Parathyroid adenoma (tissue), 2 donors: ENCODE measurements around the gene GSTM1.

ENCODE experiments used
- H2AFZ ChIP-seq: fragments of 300-600 bp; sonication (generic); one replicate; pipeline ENCODE4 v1.7.0; 2017; ENCODE audit warnings: antibody characterized with exemption, mild to moderate bottlenecking
- H3K27ac ChIP-seq: fragments of 300-600 bp; sonication (generic); one replicate; pipeline ENCODE4 v1.7.0; 2017
- H3K27me3 ChIP-seq: fragments of 300-600 bp; sonication (generic); one replicate; pipeline ENCODE4 v1.7.0; 2017; ENCODE audit warnings: low read length; ENCODE audit not compliant: control insufficient read depth, insufficient read depth
- H3K36me3 ChIP-seq: fragments of 300-600 bp; sonication (generic); one replicate; pipeline ENCODE4 v1.7.0; 2017; ENCODE audit warnings: low read length; ENCODE audit not compliant: control insufficient read depth, insufficient read depth
- H3K4me1 ChIP-seq: fragments of 300-600 bp; sonication (generic); one replicate; pipeline ENCODE4 v1.7.0; 2017; ENCODE audit warnings: control low read depth
- H3K4me2 ChIP-seq: fragments of 300-600 bp; sonication (generic); one replicate; pipeline ENCODE4 v1.7.0; 2017; ENCODE audit warnings: low read length
- H3K4me3 ChIP-seq: fragments of 300-600 bp; sonication (generic); one replicate; pipeline ENCODE4 v1.7.0; 2017; ENCODE audit warnings: low read depth, low read length
- H3K79me2 ChIP-seq: fragments of 300-600 bp; sonication (generic); one replicate; pipeline ENCODE4 v1.7.0; 2017; ENCODE audit warnings: control low read depth
- H3K9ac ChIP-seq: fragments of 300-600 bp; sonication (generic); one replicate; pipeline ENCODE4 v1.7.0; 2017; ENCODE audit warnings: mild to moderate bottlenecking
- H3K9me3 ChIP-seq: fragments of 300-600 bp; sonication (generic); one replicate; pipeline ENCODE4 v1.7.0; 2017; ENCODE audit warnings: low read length; ENCODE audit not compliant: control insufficient read depth
- CTCF ChIP-seq: fragments of 300-600 bp; sonication (generic); IDR thresholded peaks from one replicate; pipeline ENCODE4 v1.7.0; 2017; ENCODE audit warnings: antibody characterized with exemption, mild to moderate bottlenecking
- donor health status: primary hyperparathyroidism.

Gene GSTM1

DNA sequence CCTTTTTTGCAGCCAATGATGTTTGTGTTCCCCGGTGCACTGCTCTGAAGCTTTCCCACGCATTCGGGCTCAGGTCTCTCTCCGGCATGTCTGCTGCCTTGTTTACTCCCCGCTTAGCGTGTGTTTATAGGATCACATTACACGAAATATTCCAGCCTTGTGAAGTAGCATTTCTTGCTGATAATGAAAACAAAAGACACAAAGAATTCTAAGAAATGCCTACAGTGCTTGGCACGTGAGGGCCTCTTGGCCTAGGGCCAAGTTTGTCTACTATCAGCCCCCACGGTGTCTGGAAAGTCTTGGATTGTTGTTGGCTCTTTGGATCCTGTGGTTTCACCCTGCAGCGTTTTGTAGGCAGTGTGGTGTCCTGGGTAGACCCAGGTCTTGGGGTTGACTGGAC lies 42.9 kb upstream of the GSTM1 start:
- Histone ChIP-seq H3K4me1 (no peaks in the 10 kb centered on the region), H2AFZ (no peak overlapping the region), H3K9me3 (no peaks in the 10 kb centered on the region), H3K4me2 (peak overlapping the region; percentile 53), H3K36me3 (no peaks in the 10 kb centered on the region), H3K27me3 (no peaks in the 10 kb centered on the region), H3K27ac (peak overlapping the region; percentile 6), H3K4me3 (no peak overlapping the region), H3K79me2 (no peaks in the 10 kb centered on the region), H3K9ac (no peak overlapping the region)
- no peak for TF ChIP-seq CTCF

GRCh38 chr1:109649491-109649914 lies 38.1 kb upstream of the GSTM1 start:
- H3K79me2 ChIP-seq: no peaks in the 10 kb centered on the region
- peak; percentile 31 for TF ChIP-seq CTCF
- no peaks in the 10 kb centered on the region for H3K9me3 ChIP-seq
- H2AFZ ChIP-seq: peak overlapping the region; percentile 6
- no peaks in the 10 kb centered on the region for H3K27me3 ChIP-seq
- no peaks in the 10 kb centered on the region for H3K36me3 ChIP-seq
- no peaks in the 10 kb centered on the region for H3K4me1 ChIP-seq
- no peak overlapping the region for H3K4me2 ChIP-seq
- H3K9ac ChIP-seq: no peak overlapping the region
- H3K27ac ChIP-seq: no peak overlapping the region
- no peak overlapping the region for H3K4me3 ChIP-seq

DNA sequence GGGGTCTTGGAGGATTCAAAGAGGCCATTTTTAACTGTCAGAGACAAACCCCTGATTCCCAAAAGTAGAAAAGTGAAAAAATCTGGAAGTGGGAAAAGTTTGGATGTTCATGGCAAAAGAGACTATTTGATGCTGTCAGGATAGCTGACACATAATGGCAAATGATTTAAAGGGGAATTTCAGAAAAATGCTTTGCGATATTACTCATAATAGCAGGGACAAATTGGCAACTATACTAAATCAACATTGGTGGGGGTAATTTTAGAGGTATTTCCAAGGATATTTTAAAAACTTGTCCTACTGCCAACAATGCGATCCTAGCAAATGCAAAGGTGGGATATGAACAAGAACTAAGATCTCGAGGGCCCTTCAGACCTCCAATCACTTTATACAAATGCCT lies 37.0 kb upstream of the GSTM1 start:
- Histone ChIP-seq H3K9ac (no peak overlapping the region), H3K4me3 (no peak overlapping the region), H3K36me3 (no peaks in the 10 kb centered on the region), H3K4me2 (no peak overlapping the region), H3K4me1 (no peaks in the 10 kb centered on the region), H3K27me3 (no peaks in the 10 kb centered on the region), H3K79me2 (no peaks in the 10 kb centered on the region), H2AFZ (no peak overlapping the region), H3K9me3 (no peaks in the 10 kb centered on the region), H3K27ac (no peak overlapping the region)
- TF ChIP-seq CTCF: no peak

- Histone ChIP-seq H3K9me3 (no peaks in the 10 kb centered on the region), H3K4me3 (no peak overlapping the region)
- no peak for TF ChIP-seq CTCF
Observed at GRCh38 chr1:109652402-109652801, 35.2 kb upstream of the GSTM1 start.

DNA sequence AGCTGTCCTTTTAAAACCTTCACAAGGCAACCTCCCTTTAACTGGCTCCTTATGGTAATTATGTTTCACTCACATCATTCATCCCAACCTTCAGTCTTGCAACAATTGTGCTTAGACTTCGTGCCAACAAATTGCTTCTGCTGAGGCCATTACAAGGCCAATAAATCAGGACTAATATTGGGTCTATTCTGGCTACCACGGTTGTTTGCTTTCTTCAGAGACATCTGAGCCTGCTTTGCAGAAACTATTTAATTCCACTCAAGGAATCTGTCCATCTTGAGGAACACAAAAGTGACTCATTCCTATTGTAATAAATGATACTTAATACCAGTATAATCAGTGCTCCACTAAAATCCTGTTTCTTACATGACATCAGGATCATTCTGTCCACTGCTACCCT lies 34.3 kb upstream of the GSTM1 start:
- H3K4me2 ChIP-seq: no peak overlapping the region
- no peaks in the 10 kb centered on the region for H3K36me3 ChIP-seq
- TF ChIP-seq CTCF: no peak
- no peak overlapping the region for H3K27ac ChIP-seq
- no peaks in the 10 kb centered on the region for H3K4me1 ChIP-seq
- H3K9me3 ChIP-seq: no peaks in the 10 kb centered on the region
- no peaks in the 10 kb centered on the region for H3K79me2 ChIP-seq
- no peaks in the 10 kb centered on the region for H3K27me3 ChIP-seq
- H3K9ac ChIP-seq: no peak overlapping the region
- H2AFZ ChIP-seq: no peak overlapping the region
- no peak overlapping the region for H3K4me3 ChIP-seq

More at GRCh38 chr1:109652402-109652801, 35.2 kb upstream of the GSTM1 start:
- no peaks in the 10 kb centered on the region for H3K4me1 ChIP-seq
- H2AFZ ChIP-seq: no peak overlapping the region
- H3K36me3 ChIP-seq: no peaks in the 10 kb centered on the region
- no peak overlapping the region for H3K9ac ChIP-seq
- no peaks in the 10 kb centered on the region for H3K79me2 ChIP-seq
- no peaks in the 10 kb centered on the region for H3K27me3 ChIP-seq
- H3K4me2 ChIP-seq: no peak overlapping the region
- no peak overlapping the region for H3K27ac ChIP-seq
